B cell (primary cell): ENCODE data around the gene BORA.

Source experiments
- EZH2 ChIP-seq: IDR thresholded peaks from 2 replicates; pipeline ENCODE4 v1.6.1; 2012; ENCODE audit warnings: borderline replicate concordance, low read depth, mild to moderate bottlenecking, moderate library complexity, low read length; ENCODE audit not compliant: insufficient read depth, poor library complexity, severe bottlenecking
- TF ChIP-seq, protein P1 (sequence below): fragments of 200-600 bp; IDR thresholded peaks from one replicate; pipeline ENCODE4 v1.8.0; 2022; ENCODE audit warnings: antibody characterized with exemption, mild to moderate bottlenecking

DNA sequence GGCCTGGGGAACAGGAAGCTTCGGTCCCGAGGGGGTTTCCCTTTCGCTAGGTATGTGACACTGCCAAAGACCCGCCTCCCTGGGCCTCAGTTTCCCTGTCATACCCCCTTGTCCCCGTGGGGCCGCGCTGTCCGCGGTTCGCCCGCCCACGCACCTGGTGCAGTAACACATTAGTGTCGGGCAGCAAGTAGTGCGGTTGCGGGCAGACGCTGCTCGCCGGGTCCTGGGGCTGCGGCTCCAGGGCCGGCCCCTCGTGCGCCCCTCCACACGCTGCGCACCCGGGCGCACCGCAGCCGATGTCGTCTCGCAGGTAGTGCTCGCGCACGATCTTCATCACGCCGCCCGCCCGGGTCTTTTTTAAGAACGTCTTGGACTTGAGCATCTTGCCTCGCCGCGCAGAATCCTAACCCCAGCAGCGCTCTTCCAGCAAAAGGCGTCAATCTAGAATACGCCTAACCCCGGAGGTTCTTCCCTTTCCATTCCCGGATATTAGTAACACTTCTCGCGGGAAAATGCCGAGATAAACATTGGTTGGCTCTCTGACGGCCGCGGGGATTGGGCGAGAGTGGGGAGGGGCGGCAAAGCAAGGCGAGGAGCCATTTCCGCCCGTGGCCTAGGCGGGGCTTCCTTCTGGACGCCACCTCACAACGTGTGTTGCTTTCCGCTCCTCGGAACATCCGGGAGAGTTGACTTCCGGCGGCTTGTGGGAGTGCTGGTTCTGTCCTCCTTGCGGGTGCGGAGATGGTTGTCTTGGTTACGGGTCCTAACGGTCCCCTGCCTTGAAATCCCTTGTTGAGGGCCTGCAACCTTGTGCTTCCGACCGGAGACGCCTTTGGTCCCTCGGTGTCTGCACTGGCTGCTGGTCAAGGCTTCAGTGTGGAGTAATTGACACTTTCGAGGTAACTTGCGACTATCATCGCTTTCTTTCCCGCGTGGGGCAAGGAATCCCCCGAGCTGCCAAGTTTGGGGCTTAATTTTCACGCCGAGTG is 54.0 kb downstream of the BORA start, which contains the start of the genes DIS3 and PIBF1:
- TF ChIP-seq, protein P1, sequence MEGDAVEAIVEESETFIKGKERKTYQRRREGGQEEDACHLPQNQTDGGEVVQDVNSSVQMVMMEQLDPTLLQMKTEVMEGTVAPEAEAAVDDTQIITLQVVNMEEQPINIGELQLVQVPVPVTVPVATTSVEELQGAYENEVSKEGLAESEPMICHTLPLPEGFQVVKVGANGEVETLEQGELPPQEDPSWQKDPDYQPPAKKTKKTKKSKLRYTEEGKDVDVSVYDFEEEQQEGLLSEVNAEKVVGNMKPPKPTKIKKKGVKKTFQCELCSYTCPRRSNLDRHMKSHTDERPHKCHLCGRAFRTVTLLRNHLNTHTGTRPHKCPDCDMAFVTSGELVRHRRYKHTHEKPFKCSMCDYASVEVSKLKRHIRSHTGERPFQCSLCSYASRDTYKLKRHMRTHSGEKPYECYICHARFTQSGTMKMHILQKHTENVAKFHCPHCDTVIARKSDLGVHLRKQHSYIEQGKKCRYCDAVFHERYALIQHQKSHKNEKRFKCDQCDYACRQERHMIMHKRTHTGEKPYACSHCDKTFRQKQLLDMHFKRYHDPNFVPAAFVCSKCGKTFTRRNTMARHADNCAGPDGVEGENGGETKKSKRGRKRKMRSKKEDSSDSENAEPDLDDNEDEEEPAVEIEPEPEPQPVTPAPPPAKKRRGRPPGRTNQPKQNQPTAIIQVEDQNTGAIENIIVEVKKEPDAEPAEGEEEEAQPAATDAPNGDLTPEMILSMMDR: peak; percentile 13
- TF ChIP-seq EZH2: no peak
